Measurements from ENCODE around the gene ADRA1B.
"Not testable (repeated sequence)": the region's sequence is repeated elsewhere in the genome, so short reads cannot be mapped to it uniquely, and the experiment has no call there.

ADRA1B gene

GRCh38 chr5:159971931-159972461 is 55.7 kb downstream of the ADRA1B start:
- no peak for DNase-seq

GRCh38 chr5:159972538-159973362 is 56.5 kb downstream of the ADRA1B start:
- no peak for DNase-seq

DNA sequence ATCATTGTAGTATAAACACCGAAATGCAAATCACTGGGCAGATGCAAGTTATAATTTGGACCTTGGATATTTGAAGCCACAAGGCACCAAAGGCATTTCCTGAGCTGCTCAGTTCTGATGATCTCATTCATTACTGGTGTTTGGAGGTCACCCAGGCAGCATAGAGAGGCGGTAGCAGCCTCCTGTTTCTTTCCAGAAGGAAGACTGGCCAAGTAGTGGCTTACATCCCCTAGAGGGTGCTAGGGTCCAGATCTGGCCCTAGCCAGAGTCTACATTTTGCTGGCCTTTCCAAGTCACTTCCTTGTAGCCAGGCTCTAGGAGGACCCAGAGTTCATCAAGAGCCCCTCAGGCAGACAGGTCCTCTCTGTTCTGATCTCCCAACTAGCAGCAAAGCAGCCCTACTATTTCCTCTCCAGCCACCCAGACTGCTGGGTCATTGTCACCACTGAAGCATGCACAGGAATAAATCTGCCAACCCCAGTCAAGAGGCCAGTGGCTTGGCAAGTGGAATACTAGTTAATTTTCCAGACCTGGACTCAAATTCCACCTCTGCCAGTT is 59.3 kb downstream of the ADRA1B start:
- no peak for DNase-seq

DNA sequence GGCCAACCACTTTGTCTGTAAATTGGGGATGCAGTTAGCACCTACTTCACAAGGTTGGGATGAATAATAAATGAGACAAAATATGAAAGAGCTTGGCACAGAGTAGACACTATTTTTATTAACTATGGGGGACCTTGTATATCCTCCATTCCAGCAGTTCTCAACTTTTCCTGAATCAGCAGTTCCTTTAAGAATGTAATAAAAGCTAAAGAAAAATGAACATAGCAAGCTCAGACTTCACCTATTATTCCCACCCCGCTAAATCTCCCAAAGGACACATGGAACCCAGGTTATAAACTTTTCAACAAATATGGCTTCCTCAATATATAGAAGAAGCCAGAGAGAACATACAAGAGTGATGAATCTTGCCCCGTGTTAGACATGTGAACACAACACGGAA is 60.6 kb downstream of the ADRA1B start:
- DNase-seq = no peak

GRCh38 chr5:159978358-159978757 is 62.1 kb downstream of the ADRA1B start:
- no peak for DNase-seq

DNA sequence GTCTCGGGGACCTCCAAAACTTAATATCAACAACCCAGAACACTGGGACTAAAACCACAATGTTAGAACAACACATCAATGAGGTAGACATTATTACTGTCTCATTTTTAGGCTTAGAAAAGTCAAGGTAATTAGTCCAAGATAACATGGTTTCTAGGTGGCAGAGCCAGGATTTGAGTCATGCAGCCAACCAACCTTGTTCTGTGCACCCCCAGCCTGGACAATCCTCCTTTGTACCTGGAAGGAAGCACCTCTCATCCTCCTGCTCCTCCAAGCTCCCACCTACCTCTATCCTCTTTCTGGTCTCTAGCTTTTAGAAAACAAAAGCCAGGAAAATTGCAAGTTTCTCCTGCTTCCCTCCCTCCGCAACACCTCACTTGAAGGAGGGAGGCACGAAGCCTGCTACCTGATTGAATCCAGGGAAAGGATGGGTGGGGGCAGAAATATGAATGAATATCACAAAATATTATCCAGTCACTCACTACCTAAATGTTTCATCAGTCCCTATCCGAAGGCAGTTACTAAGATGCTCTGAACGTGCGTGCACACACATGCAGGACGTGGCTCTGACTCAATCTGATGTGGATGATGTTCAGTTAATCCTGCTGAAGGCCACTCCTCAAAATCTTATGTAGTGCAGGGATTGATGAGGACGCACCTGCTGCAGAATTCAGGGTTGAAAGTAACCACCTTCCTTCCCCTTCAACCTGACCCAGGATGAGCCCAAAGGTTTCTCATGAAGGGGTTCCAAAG is 66.3 kb downstream of the ADRA1B start:
- no peak for DNase-seq

- peak; percentile 48 to 61 for DNase-seq
These were observed 70.9 kb downstream of the ADRA1B start for GRCh38 chr5:159987031-159987674.

DNA sequence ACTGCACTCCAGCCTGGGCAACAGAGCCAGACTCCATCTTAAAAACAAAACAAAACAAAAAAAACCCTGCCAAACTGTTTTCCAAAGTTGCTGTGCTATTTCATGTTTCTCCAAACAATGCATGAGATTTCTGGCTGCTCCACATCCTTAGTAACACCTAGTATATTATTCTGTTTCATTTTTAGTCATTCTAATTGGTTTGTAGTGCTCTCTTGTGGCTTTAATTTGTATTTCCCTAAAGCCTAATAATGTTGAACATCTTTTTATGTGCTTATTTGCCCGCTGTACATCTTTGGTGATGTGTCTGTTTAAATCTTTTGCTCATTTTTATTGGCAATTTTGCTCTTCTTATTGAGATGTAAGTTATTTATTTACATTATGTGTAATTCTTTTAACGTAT is 74.2 kb downstream of the ADRA1B start:
- DNase-seq = no peak

- DNase-seq = no peak
These were observed 76.3 kb downstream of the ADRA1B start for GRCh38 chr5:159992566-159992965.

- DNase-seq = no peak
These were observed 76.9 kb downstream of the ADRA1B start for GRCh38 chr5:159993194-159993593.

DNA sequence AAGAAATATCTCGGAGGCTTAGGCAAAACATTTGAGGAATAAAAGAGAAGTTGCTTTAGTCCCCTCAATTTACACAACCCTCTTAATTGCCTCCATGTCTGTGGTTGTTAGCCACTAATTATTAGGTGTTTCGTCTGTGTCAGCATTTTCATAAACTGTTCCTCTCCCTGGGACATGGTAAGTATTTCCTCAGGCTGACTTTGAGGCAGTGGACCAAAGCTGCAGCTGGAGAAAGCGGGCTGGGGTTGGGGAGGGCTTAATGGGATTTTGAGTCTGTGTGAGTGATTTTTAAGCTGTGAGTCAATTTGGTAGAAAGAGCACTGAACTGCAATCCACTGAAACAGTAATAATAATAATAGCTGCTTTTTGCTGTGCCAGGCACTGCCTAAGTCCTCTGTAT is 79.6 kb downstream of the ADRA1B start:
- no peak for DNase-seq

DNA sequence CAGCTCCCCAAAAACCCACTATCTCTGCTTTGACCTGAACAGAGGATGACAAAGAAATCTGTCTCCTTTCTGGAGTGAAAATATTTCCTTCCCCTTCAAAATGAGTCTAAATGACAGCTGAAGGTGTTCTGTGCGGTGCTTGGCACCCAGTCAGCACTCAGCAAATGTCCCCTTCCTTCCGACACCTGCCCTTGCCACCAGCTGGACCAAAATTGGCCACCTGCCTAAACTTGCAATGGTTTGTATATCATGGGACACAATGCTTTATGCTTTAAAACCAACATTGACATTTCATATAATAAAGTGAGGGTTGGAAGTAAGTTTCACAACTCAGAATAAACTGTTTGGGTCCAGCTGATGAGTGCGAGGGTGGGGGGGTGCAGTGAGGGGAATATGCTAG is 85.2 kb downstream of the ADRA1B start:
- DNase-seq = no peak

- no peak for DNase-seq
These were observed 91.2 kb downstream of the ADRA1B start for GRCh38 chr5:160007514-160007913.

GRCh38 chr5:160008529-160008876 is 92.2 kb downstream of the ADRA1B start:
- not testable (repeated sequence) for DNase-seq

- DNase-seq = peak; percentile 95 to 99
These were observed 92.8 kb downstream of the ADRA1B start, which contains the start of gene TTC1 for GRCh38 chr5:160008877-160009590. Gene TTC1 (plus strand): TSS chr5:160009139. CDS start chr5:160010529, 1,390 bp downstream.

- DNase-seq = no peak
These were observed 93.3 kb downstream of the ADRA1B start for GRCh38 chr5:160009591-160009989.

- no peak for DNase-seq
These were observed 95.2 kb downstream of the ADRA1B start for GRCh38 chr5:160011471-160011870.

GRCh38 chr5:160014197-160014596 is 97.9 kb downstream of the ADRA1B start:
- DNase-seq = not testable (repeated sequence)

GRCh38 chr5:160018945-160019625 is 102.8 kb downstream of the ADRA1B start:
- no peak for DNase-seq

DNA sequence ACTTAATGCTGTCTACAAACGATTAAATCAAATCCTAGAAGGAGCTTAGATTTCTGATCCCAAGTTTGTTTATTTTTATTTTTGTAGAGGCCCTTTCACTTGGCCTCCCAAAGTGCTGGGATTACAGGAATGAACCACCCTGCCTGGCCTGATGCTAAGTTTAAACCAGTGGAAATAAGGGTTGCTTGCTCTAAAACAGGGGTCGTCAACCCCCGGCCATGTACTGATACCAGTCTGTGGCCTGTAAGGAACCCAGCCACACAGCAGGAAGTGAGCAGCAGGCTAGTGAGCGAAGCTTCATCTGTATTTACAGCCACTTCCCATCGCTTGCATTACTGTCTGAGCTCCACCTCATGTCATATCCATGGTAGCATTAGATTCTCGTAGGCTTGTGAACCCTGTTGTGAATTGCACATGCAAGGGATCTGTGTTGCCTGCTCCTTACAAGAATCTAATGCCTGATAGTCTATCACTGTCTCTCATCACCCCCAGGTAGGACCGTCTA is 104.0 kb downstream of the ADRA1B start:
- DNase-seq = no peak

- DNase-seq = no peak
These were observed 104.7 kb downstream of the ADRA1B start for GRCh38 chr5:160020964-160021363.

All from hippocampal formation (tissue), 2 donors.